H1 (cell line): ENCODE data around the gene SELENOO. TPM values are rescaled to one million over a fixed set of nuclear protein-coding genes. Genes with fewer than 3 reads are reported as not detected.
"Not testable (repeated sequence)": the region's sequence is repeated elsewhere in the genome, so short reads cannot be mapped to it uniquely, and the experiment has no call there.

Experiments used
- CTCF ChIA-PET: fragments of 300-600 bp; sonication (Branson Sonifier 250); formaldehyde crosslinking; loops from one replicate; lab custom pipeline; 2021; ENCODE audit not compliant: partially characterized antibody; lab: Charles Lee
- POLR2A ChIA-PET: fragments of 300-600 bp; sonication (Branson Sonifier 250); formaldehyde crosslinking; loops from one replicate; lab custom pipeline; 2021; ENCODE audit warnings: inconsistent platforms; ENCODE audit not compliant: partially characterized antibody; lab: Charles Lee
- DNase-seq, 2 experiments: peaks; one replicate each; pipeline versions ENCODE4 v3.0.0 to v3.0.0-alpha.2; 2010 to 2022; ENCODE audit warnings: low spot score in 2 of 2, low read depth in 1 of 2, mixed read lengths in 1 of 2
- FAIRE-seq: peaks from 2 replicates; lab custom pipeline; 2011; peaks lifted over from hg19 to GRCh38; lab: Jason Lieb, UNC
- H2AFZ ChIP-seq: 2 replicates; pipeline ENCODE4 v1.8.1; 2012; ENCODE audit warnings: low read length, inconsistent platforms
- H2AK5ac ChIP-seq: 2 replicates; pipeline ENCODE4 v1.6.1; 2013; ENCODE audit warnings: low read depth, low read length
- H2BK120ac ChIP-seq: replicated peaks from 2 replicates; pipeline ENCODE3; 2013; ENCODE audit warnings: low read depth, low read length, inconsistent platforms
- H2BK12ac ChIP-seq: 2 replicates; pipeline ENCODE4 v1.6.1; 2013; ENCODE audit warnings: low read depth, low read length
- H2BK15ac ChIP-seq: 2 replicates; pipeline ENCODE4 v1.6.1; 2013; ENCODE audit warnings: low read length
- H2BK20ac ChIP-seq: 2 replicates; pipeline ENCODE4 v1.6.1; 2013; ENCODE audit warnings: low read length
- H2BK5ac ChIP-seq: 2 replicates; pipeline ENCODE4 v1.6.1; 2013; ENCODE audit warnings: low read depth, low read length
- H3K14ac ChIP-seq: 2 replicates; pipeline ENCODE4 v1.6.1; 2013; ENCODE audit warnings: inconsistent platforms; ENCODE audit not compliant: insufficient read length
- H3K18ac ChIP-seq: 2 replicates; pipeline ENCODE4 v1.6.1; 2013; ENCODE audit warnings: low read length; ENCODE audit errors: extremely low read depth
- H3K23ac ChIP-seq: 2 replicates; pipeline ENCODE4 v1.6.1; 2013; ENCODE audit warnings: inconsistent platforms; ENCODE audit not compliant: insufficient read length
- H3K23me2 ChIP-seq: 2 replicates; pipeline ENCODE4 v1.6.1; 2013; ENCODE audit warnings: low read depth, low read length
- H3K27ac ChIP-seq: 2 replicates; pipeline ENCODE4 v1.6.1; 2011; ENCODE audit warnings: low read depth, low read length, inconsistent platforms
- H3K27me3 ChIP-seq, 4 experiments: replicated peaks in 1 of 4; 1 replicate in 1 of 4; 2 replicates in 3 of 4; pipeline versions ENCODE4 v1.6.1 to v1.8.1; 2011 to 2013; ENCODE audit warnings: low read length in 3 of 4, mild to moderate bottlenecking in 3 of 4, inconsistent platforms in 2 of 4, mixed read lengths in 2 of 4, moderate library complexity in 1 of 4; ENCODE audit not compliant: control insufficient read depth in 3 of 4, insufficient read depth in 3 of 4; ENCODE audit errors: extremely low read depth in 1 of 4
- H3K36me3 ChIP-seq, 4 experiments: 2 replicates each; pipeline versions ENCODE4 v1.6.1 to v1.8.1; 2011 to 2013; ENCODE audit warnings: mild to moderate bottlenecking in 4 of 4, low read length in 3 of 4, moderate library complexity in 2 of 4, control low read depth in 1 of 4, inconsistent platforms in 1 of 4; ENCODE audit not compliant: insufficient read depth in 4 of 4, control insufficient read depth in 2 of 4
- H3K4ac ChIP-seq: replicated peaks from 2 replicates; pipeline ENCODE3; 2013; ENCODE audit warnings: low read length, low read depth, mixed read lengths, inconsistent platforms; ENCODE audit not compliant: insufficient read length
- H3K4me1 ChIP-seq, 4 experiments: replicated peaks in 1 of 4; 1 replicate in 1 of 4; 2 replicates in 3 of 4; pipeline versions ENCODE4 v1.6.1 to v1.8.1; 2011 to 2013; ENCODE audit warnings: low read length in 3 of 4, inconsistent platforms in 2 of 4, mixed read lengths in 1 of 4; ENCODE audit not compliant: insufficient read depth in 4 of 4, control insufficient read depth in 3 of 4
- H3K4me2 ChIP-seq, 2 experiments: 2 replicates each; pipeline versions ENCODE4 v1.6.1 to v1.8.1; 2011 to 2013; ENCODE audit warnings: low read depth in 2 of 2, low read length in 2 of 2, control low read depth in 1 of 2, inconsistent platforms in 1 of 2, mild to moderate bottlenecking in 1 of 2; ENCODE audit not compliant: insufficient read depth in 1 of 2
- H3K4me3 ChIP-seq, 4 experiments: fragments of 200-600, 300-600 bp in 1 of 4; sonication (generic), shearing (Covaris generic), sonication (Bioruptor Twin) in 1 of 4; 2 replicates each; pipeline versions ENCODE4 v1.5.1 to v1.8.1; 2011 to 2016; ENCODE audit warnings: low read length in 4 of 4, low read depth in 3 of 4, control low read depth in 2 of 4, inconsistent platforms in 2 of 4, mild to moderate bottlenecking in 2 of 4, mixed read lengths in 1 of 4, moderate library complexity in 1 of 4; ENCODE audit not compliant: insufficient read depth in 2 of 4; ENCODE audit errors: extremely low read depth in 1 of 4
- H3K56ac ChIP-seq: replicated peaks from 2 replicates; pipeline ENCODE3; 2013; ENCODE audit warnings: low read depth, mild to moderate bottlenecking, mixed read lengths, low read length, inconsistent platforms; ENCODE audit not compliant: insufficient read length
- H3K79me1 ChIP-seq: 2 replicates; pipeline ENCODE4 v1.6.1; 2013; ENCODE audit warnings: low read depth, low read length, control low read depth
- H3K79me2 ChIP-seq, 2 experiments: 2 replicates each; pipeline versions ENCODE4 v1.6.1 to v1.8.1; 2012 to 2013; ENCODE audit warnings: low read length in 2 of 2, mild to moderate bottlenecking in 2 of 2, inconsistent platforms in 1 of 2; ENCODE audit not compliant: insufficient read depth in 2 of 2, control insufficient read depth in 1 of 2
- H3K9ac ChIP-seq, 4 experiments: replicated peaks in 1 of 4; 1 replicate in 1 of 4; 2 replicates in 3 of 4; pipeline versions ENCODE4 v1.6.1 to v1.8.1; 2011 to 2013; ENCODE audit warnings: low read depth in 3 of 4, low read length in 3 of 4, control low read depth in 2 of 4, mild to moderate bottlenecking in 2 of 4, moderate library complexity in 2 of 4, inconsistent platforms in 1 of 4; ENCODE audit errors: extremely low read depth in 1 of 4
- H3K9me3 ChIP-seq, 2 experiments: 2 replicates each; pipeline versions ENCODE4 v1.6.1 to v1.8.1; 2012 to 2013; ENCODE audit warnings: mild to moderate bottlenecking in 2 of 2, moderate library complexity in 2 of 2, control low read depth in 1 of 2, inconsistent platforms in 1 of 2, low read depth in 1 of 2, low read length in 1 of 2, mixed read lengths in 1 of 2; ENCODE audit not compliant: insufficient read depth in 2 of 2
- H4K20me1 ChIP-seq, 2 experiments: replicated peaks in 1 of 2; 2 replicates each; pipeline versions ENCODE3 to v1.8.1; 2011 to 2013; ENCODE audit warnings: inconsistent platforms in 2 of 2, low read length in 2 of 2, mild to moderate bottlenecking in 1 of 2; ENCODE audit not compliant: insufficient read depth in 2 of 2, control insufficient read depth in 1 of 2
- H4K5ac ChIP-seq: 2 replicates; pipeline ENCODE4 v1.6.1; 2013; ENCODE audit warnings: low read length, low read depth, mixed read lengths, inconsistent platforms; ENCODE audit not compliant: insufficient read length
- H4K8ac ChIP-seq: 2 replicates; pipeline ENCODE4 v1.8.0; 2013; ENCODE audit warnings: mild to moderate bottlenecking, moderate library complexity, low read length, inconsistent platforms; ENCODE audit not compliant: insufficient read depth; ENCODE audit errors: extremely low read depth
- H4K91ac ChIP-seq: replicated peaks from 2 replicates; pipeline ENCODE3; 2013; ENCODE audit warnings: low read length, mixed read lengths, inconsistent platforms; ENCODE audit not compliant: insufficient read length
- WGBS, 2 experiments: shearing (Covaris generic) in 1 of 2; methylation state at CpG; one replicate each; pipeline versions ENCODE4 v1.1.6 to v1.1.7; 2013 to 2015; ENCODE audit warnings: low lambda C conversion rate in 2 of 2, mixed read lengths in 2 of 2, inconsistent platforms in 1 of 2, low coverage in 1 of 2, missing lambda C conversion rate in 1 of 2; ENCODE audit not compliant: insufficient replicate concordance in 2 of 2, insufficient coverage in 1 of 2, insufficient read length in 1 of 2; ENCODE audit errors: extremely low coverage in 1 of 2, missing lambda C conversion rate in 1 of 2; 5-methylcytosine and 5-hydroxymethylcytosine counted together
- polyA plus RNA-seq, 7 experiments: library from polyadenylated mRNA; depleted of rRNA in 3 of 7; stranded (reverse) in 5 of 7; unstranded in 2 of 7; fragments of >200 nt in 5 of 7; fragments of 200-250 nt in 2 of 7; gene quantifications; 1 replicate in 5 of 7; 2 replicates in 1 of 7; 4 replicates in 1 of 7; pipeline versions ENCODE4 v1.2.1 to v1.2.3, GENCODE V29; 2011 to 2013; ENCODE audit warnings: missing spikeins in 2 of 7, mixed read lengths in 2 of 7
- total RNA-seq: library from RNA; stranded (reverse); fragmentation: NEBNext Ultra II Directional; extraction: Animal tissue kit (Norgen Biotek cat#: 25700); gene quantifications from 2 replicates; pipeline ENCODE4 v1.2.1, GENCODE V29; 2021

Gene SELENOO
- total and polyA plus RNA-seq, 2 of the 8 experiments (the other 6 are each of a cell fraction or from before 2014, with no cell fraction given) = 18.6 to 25.1 TPM

DNA sequence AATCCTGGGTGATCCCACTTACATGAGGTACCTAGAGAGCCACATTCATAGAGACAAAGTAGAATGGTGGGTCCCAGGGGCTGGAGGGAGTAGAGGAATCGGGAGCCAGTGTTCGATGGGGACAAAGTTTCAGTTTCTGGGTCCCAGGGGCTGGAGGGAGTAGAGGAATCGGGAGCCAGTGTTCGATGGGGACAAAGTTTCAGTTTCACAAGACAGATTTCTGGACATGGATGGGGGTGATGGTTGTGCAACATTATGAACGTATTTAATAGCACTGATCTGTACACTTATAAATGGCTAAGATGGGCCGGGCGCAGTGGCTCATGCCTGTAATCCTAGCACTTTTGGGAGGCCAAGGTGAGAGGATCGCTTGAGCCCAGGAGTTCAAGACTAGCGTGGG lies 4.2 kb downstream of the SELENOO start:
- H3K14ac ChIP-seq = not testable (repeated sequence)
- H4K20me1 ChIP-seq = peaks cover 4 to 28% of the 10 kb centered on the region in 2 experiments

More for the DNA sequence above, 4.2 kb downstream of the SELENOO start:
- H4K5ac ChIP-seq, H4K91ac ChIP-seq, H3K18ac ChIP-seq, DNase-seq, H3K27ac ChIP-seq, H4K8ac ChIP-seq, H3K27me3 ChIP-seq, H3K56ac ChIP-seq, H3K79me1 ChIP-seq, H2BK20ac ChIP-seq, H3K4me2 ChIP-seq, H2BK5ac ChIP-seq, H3K23ac ChIP-seq, H3K4me3 ChIP-seq, H3K9me3 ChIP-seq, H3K4me1 ChIP-seq, H2AK5ac ChIP-seq, FAIRE-seq, H2BK120ac ChIP-seq, H2BK12ac ChIP-seq, H2AFZ ChIP-seq, H2BK15ac ChIP-seq, H3K4ac ChIP-seq: not testable (repeated sequence)
- peaks cover 0 to 13% of the 10 kb centered on the region in 2 experiments; a peak in 1 of 4 replicates for H3K79me2 ChIP-seq
- WGBS, 2 experiments = 92% methylated on average over 9 of the region's 9 CpGs; no CpG with 5 or more reads in 1 of the 2 experiments
- H3K36me3 ChIP-seq = peaks cover 0 to 12% (median 2%) of the 10 kb centered on the region in 4 experiments; a peak in 5 of 8 replicates
- ChIA-PET POLR2A (interaction anchor here (1.9 to 3.0 kb wide), 2 partner anchors 14 to 15 kb away, joined by 9 read pairs; no protein-coding TSS in a partner anchor), CTCF (interaction anchor here (0.6 to 7.0 kb wide), 2 partner anchors 28 to 55 kb away, joined by 3 to 83 read pairs; no protein-coding TSS in a partner anchor)
- H3K23me2 ChIP-seq = peaks cover 11% of the 10 kb centered on the region; the same call in 1 of the 2 replicates
- peak overlapping the region in 1 of 4 experiments; percentile 17; a peak in 1 of 7 replicates for H3K9ac ChIP-seq
